Ishikawa (cell line): ENCODE data around the gene DHRS9.

Experiments used
- CEBPB ChIP-seq: IDR thresholded peaks from 2 replicates; pipeline ENCODE4 v1.6.1; 2012
- CREB1 ChIP-seq: IDR thresholded peaks from 2 replicates; pipeline ENCODE4 v1.6.1; 2012; ENCODE audit warnings: low read depth
- EGR1 ChIP-seq: IDR thresholded peaks from 2 replicates; pipeline ENCODE4 v1.6.1; 2012
- EP300 ChIP-seq: IDR thresholded peaks from 2 replicates; pipeline ENCODE4 v1.6.1; 2012; ENCODE audit warnings: borderline replicate concordance
- FOXM1 ChIP-seq: IDR thresholded peaks from 2 replicates; pipeline ENCODE4 v1.6.1; 2012; ENCODE audit warnings: low read depth, borderline replicate concordance
- NFIC ChIP-seq: IDR thresholded peaks from 2 replicates; pipeline ENCODE4 v1.6.1; 2012
- RAD21 ChIP-seq: IDR thresholded peaks from 2 replicates; pipeline ENCODE4 v1.6.1; 2012; ENCODE audit warnings: low read depth
- REST ChIP-seq: IDR thresholded peaks from 2 replicates; pipeline ENCODE4 v1.6.1; 2012; ENCODE audit warnings: low read depth, mild to moderate bottlenecking
- TAF1 ChIP-seq: IDR thresholded peaks from 2 replicates; pipeline ENCODE4 v1.6.1; 2012; ENCODE audit warnings: low read depth, mild to moderate bottlenecking
- TCF12 ChIP-seq: IDR thresholded peaks from 2 replicates; pipeline ENCODE4 v1.6.1; 2012; ENCODE audit warnings: low read depth
- TEAD4 ChIP-seq: IDR thresholded peaks from 2 replicates; pipeline ENCODE4 v1.6.1; 2012
- YY1 ChIP-seq: IDR thresholded peaks from 2 replicates; pipeline ENCODE4 v1.6.1; 2012; ENCODE audit warnings: low read depth
- ZBTB7A ChIP-seq: IDR thresholded peaks from 2 replicates; pipeline ENCODE4 v1.6.1; 2012; ENCODE audit warnings: low read depth
- TF ChIP-seq, protein P1 (sequence below): IDR thresholded peaks from 2 replicates; pipeline ENCODE4 v1.6.1; 2012
- TF ChIP-seq, protein P2 (sequence below): IDR thresholded peaks from 2 replicates; pipeline ENCODE4 v1.6.1; 2012

DHRS9 gene

GRCh38 chr2:169069341-169069740 is at the start of gene DHRS9:
Gene DHRS9 (plus strand): TSS chr2:169069563. CDS start chr2:169081582, 12,019 bp downstream.
- no peak for TF ChIP-seq CREB1
- TF ChIP-seq RAD21: no peak
- TF ChIP-seq, protein P1, sequence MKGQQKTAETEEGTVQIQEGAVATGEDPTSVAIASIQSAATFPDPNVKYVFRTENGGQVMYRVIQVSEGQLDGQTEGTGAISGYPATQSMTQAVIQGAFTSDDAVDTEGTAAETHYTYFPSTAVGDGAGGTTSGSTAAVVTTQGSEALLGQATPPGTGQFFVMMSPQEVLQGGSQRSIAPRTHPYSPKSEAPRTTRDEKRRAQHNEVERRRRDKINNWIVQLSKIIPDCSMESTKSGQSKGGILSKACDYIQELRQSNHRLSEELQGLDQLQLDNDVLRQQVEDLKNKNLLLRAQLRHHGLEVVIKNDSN: no peak
- no peak for TF ChIP-seq YY1
- TF ChIP-seq EP300: no peak
- TF ChIP-seq TCF12: no peak
- TF ChIP-seq ZBTB7A: no peak
- TF ChIP-seq EGR1: no peak
- no peak for TF ChIP-seq NFIC
- no peak for TF ChIP-seq TEAD4
- TF ChIP-seq TAF1: no peak
- TF ChIP-seq REST: no peak
- TF ChIP-seq, protein P2, sequence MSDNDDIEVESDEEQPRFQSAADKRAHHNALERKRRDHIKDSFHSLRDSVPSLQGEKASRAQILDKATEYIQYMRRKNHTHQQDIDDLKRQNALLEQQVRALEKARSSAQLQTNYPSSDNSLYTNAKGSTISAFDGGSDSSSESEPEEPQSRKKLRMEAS: no peak
- no peak for TF ChIP-seq FOXM1
- TF ChIP-seq CEBPB: no peak

DNA sequence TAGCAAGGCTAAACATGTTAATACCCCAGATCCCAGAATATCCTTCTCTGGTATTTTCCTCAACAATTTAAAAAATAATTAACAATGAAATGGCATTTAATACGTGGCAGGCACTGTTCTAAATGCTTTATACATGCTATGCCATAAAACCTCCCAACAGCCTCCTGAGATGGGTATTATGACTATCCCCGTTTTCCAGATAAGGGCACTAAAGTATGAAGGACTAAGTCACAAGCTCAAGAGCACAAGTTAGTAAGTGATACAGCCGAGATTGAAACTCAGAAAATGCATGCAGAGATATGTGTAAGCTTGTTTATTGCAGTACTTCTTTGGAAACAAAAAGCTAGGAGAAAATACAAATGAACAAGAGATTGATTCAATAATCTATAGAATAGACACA is 46.2 kb upstream of the DHRS9 start:
- TF ChIP-seq TAF1 (no peak), NFIC (no peak), TEAD4 (no peak), RAD21 (no peak), EGR1 (no peak)

GRCh38 chr2:169026056-169026455 is 43.3 kb upstream of the DHRS9 start:
- TF ChIP-seq TCF12 (no peak), CEBPB (no peak), REST (no peak), NFIC (no peak), ZBTB7A (no peak), YY1 (no peak), RAD21 (no peak), TEAD4 (no peak), CREB1 (no peak), EP300 (no peak), EGR1 (no peak), TAF1 (no peak), FOXM1 (no peak)
- TF ChIP-seq, protein P2: no peak
- TF ChIP-seq, protein P1: no peak

DNA sequence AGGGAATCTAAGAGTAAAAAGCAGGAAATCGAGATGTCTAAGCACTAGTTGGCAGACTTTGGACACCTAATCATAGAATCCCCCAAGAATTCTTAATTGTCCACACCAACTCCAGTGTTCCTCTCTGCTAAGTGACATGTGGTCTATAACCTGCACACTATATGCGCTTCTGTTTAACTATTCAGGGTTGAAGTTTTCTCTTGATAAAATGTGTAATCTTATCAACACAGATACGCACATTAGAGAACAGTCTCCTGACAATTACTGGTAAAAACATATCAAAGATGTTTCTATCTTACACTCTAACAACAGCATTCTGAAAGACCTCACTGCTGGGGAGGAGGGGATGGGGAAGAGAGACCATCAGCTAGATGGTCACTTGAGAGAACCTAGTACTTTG is 42.1 kb upstream of the DHRS9 start:
- TF ChIP-seq TCF12 (no peak), RAD21 (no peak), EP300 (no peak), TEAD4 (no peak), CEBPB (no peak), ZBTB7A (no peak), NFIC (no peak), CREB1 (no peak), TAF1 (no peak), EGR1 (no peak)

DNA sequence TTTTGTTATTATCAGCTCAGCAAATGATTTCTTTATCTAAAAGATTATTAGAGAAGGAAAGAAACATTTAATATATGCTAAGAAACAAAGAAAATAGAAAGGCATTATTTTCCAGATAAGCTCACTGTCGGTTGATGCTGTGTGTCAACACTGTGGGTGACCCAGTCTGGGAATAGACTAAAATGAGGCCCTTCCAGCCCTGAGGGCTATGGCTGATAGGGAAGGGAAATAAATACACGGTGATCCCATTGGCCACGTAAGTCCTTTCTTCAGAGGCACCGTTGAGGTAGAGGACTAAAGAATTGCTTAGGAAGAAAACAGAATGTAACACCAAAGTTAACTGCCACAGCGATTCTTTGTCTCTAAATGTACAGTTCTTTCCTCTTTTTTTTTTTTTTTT is 40.0 kb upstream of the DHRS9 start:
- TF ChIP-seq NFIC: no peak
- no peak for TF ChIP-seq CEBPB
- TF ChIP-seq, protein P2: no peak

DNA sequence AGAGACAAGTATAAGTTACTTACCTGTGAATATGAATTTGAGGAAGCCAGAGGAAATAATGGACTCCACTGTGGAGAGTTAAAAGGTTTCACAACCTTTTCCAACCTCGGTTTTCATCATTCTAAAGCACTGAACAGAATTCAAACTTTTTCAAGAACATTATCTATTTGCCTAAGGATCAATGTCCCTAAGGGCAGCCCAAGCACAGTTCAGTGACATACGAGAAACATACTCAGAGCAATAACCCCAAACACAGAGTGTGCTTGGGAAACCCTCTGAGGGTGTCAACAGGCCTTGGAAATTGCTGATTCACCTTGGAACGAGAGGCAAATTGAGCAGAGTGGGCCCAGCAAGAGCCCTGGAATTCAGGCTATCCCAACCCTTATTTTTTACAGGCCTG is 38.2 kb upstream of the DHRS9 start, which contains the start of gene ABCB11:
Gene ABCB11, minus strand, starts transcription at position 123 of the 400 bp plus-strand sequence. CDS start 13,199 bp downstream, outside the sequence.
- TF ChIP-seq ZBTB7A: no peak
- no peak for TF ChIP-seq EP300
- no peak for TF ChIP-seq RAD21
- no peak for TF ChIP-seq REST
- TF ChIP-seq YY1: no peak
- no peak for TF ChIP-seq EGR1
- no peak for TF ChIP-seq CREB1
- no peak for TF ChIP-seq TEAD4
- no peak for TF ChIP-seq CEBPB
